Astrocyte (in vitro differentiated cells and primary cell): ENCODE data around the gene CHRNA4. TPM values are rescaled to one million over a fixed set of nuclear protein-coding genes. Genes with fewer than 3 reads are reported as not detected.

Source experiments
- DNase-seq: peaks from one replicate; pipeline ENCODE4 v3.0.0-alpha.2; 2010; ENCODE audit warnings: low read depth
- FAIRE-seq: peaks from 2 replicates; lab custom pipeline; 2011; peaks lifted over from hg19 to GRCh38; lab: Jason Lieb, UNC
- H2AFZ ChIP-seq: 2 replicates; pipeline ENCODE4 v1.6.0; 2012; ENCODE audit warnings: low read depth, low read length, inconsistent platforms
- H3K27ac ChIP-seq: 2 replicates; pipeline ENCODE4 v1.5.1; 2011; ENCODE audit warnings: low read depth, low read length, inconsistent platforms
- H3K27me3 ChIP-seq: 2 replicates; pipeline ENCODE4 v1.6.0; 2011; ENCODE audit warnings: low read length, inconsistent platforms; ENCODE audit not compliant: insufficient read depth
- H3K36me3 ChIP-seq: 2 replicates; pipeline ENCODE4 v1.5.1; 2011; ENCODE audit warnings: low read length, inconsistent platforms; ENCODE audit not compliant: insufficient read depth
- H3K4me1 ChIP-seq: 2 replicates; pipeline ENCODE4 v1.5.1; 2011; ENCODE audit warnings: low read length, inconsistent platforms; ENCODE audit not compliant: insufficient read depth
- H3K4me2 ChIP-seq: 2 replicates; pipeline ENCODE4 v1.6.0; 2012; ENCODE audit warnings: low read length, inconsistent platforms
- H3K4me3 ChIP-seq: 2 replicates; pipeline ENCODE4 v1.5.1; 2011; ENCODE audit warnings: low read depth, mild to moderate bottlenecking, low read length, inconsistent platforms; ENCODE audit not compliant: insufficient read depth
- H3K79me2 ChIP-seq: 2 replicates; pipeline ENCODE4 v1.6.0; 2012; ENCODE audit warnings: mild to moderate bottlenecking, low read length, inconsistent platforms; ENCODE audit not compliant: insufficient read depth
- H3K9ac ChIP-seq: 2 replicates; pipeline ENCODE4 v1.6.0; 2012; ENCODE audit warnings: mild to moderate bottlenecking, low read length, inconsistent platforms
- H3K9me3 ChIP-seq: 2 replicates; pipeline ENCODE4 v1.5.1; 2012; ENCODE audit warnings: low read depth, mild to moderate bottlenecking, low read length, inconsistent platforms; ENCODE audit not compliant: insufficient read depth
- H4K20me1 ChIP-seq: 2 replicates; pipeline ENCODE4 v1.6.0; 2012; ENCODE audit warnings: low read length, inconsistent platforms; ENCODE audit not compliant: insufficient read depth
- H3K27ac Mint-ChIP-seq: one replicate; pipeline ENCODE4 v1.8.0; 2021; ENCODE audit warnings: mild to moderate bottlenecking, mixed read lengths; ENCODE audit not compliant: unreplicated experiment
- H3K27me3 Mint-ChIP-seq: one replicate; pipeline ENCODE4 v1.8.0; 2021; ENCODE audit warnings: low read depth, mixed read lengths; ENCODE audit not compliant: unreplicated experiment
- H3K36me3 Mint-ChIP-seq: one replicate; pipeline ENCODE4 v1.8.0; 2021; ENCODE audit warnings: low read depth, mixed read lengths; ENCODE audit not compliant: unreplicated experiment
- H3K4me1 Mint-ChIP-seq: one replicate; pipeline ENCODE4 v1.8.0; 2021; ENCODE audit warnings: low read depth, mixed read lengths; ENCODE audit not compliant: unreplicated experiment
- H3K4me3 Mint-ChIP-seq: one replicate; pipeline ENCODE4 v1.8.0; 2021; ENCODE audit warnings: mild to moderate bottlenecking, moderate library complexity, mixed read lengths; ENCODE audit not compliant: unreplicated experiment
- H3K9me3 Mint-ChIP-seq: one replicate; pipeline ENCODE4 v1.8.0; 2021; ENCODE audit warnings: mild to moderate bottlenecking, mixed read lengths; ENCODE audit not compliant: unreplicated experiment
- CTCF ChIP-seq: IDR thresholded peaks from 2 replicates; pipeline ENCODE4 v1.5.1; 2011; ENCODE audit warnings: low read depth, mild to moderate bottlenecking, inconsistent platforms, low read length, moderate library complexity; ENCODE audit not compliant: insufficient read depth
- EZH2 ChIP-seq: IDR thresholded peaks from 2 replicates; pipeline ENCODE4 v1.6.1; 2012; ENCODE audit warnings: mild to moderate bottlenecking, low read length, inconsistent platforms; ENCODE audit not compliant: insufficient read depth
- total RNA-seq: library from RNA; stranded (reverse); gene quantifications from 2 replicates; pipeline ENCODE4 v1.2.1, GENCODE V29; 2021

The CHRNA4 gene
- total RNA-seq, 1 donor from 2014 or later = 1.8 TPM

GRCh38 chr20:63305393-63305792, 55.8 kb downstream of the CHRNA4 start:
- peaks cover 3% of the 10 kb centered on the region for H3K9me3 ChIP-seq
- H3K4me1 Mint-ChIP-seq = no peaks in the 10 kb centered on the region
- no peaks in the 10 kb centered on the region for H3K79me2 ChIP-seq
- H3K9me3 Mint-ChIP-seq = no peaks in the 10 kb centered on the region
- DNase-seq (no peak), FAIRE-seq (no peak)
- H3K4me2 ChIP-seq = no peak overlapping the region
- TF ChIP-seq EZH2 (no peak), CTCF (no peak)
- no peak overlapping the region for H3K4me3 ChIP-seq
- no peaks in the 10 kb centered on the region for H3K4me1 ChIP-seq
- no peak overlapping the region for H3K4me3 Mint-ChIP-seq
- H3K27me3 ChIP-seq = peaks cover 8% of the 10 kb centered on the region
- H4K20me1 ChIP-seq = peaks cover 5% of the 10 kb centered on the region
- peaks cover 7% of the 10 kb centered on the region for H3K27me3 Mint-ChIP-seq
- H3K36me3 ChIP-seq = no peaks in the 10 kb centered on the region
- H3K27ac Mint-ChIP-seq = no peak overlapping the region
- no peak overlapping the region for H3K27ac ChIP-seq
- no peak overlapping the region for H2AFZ ChIP-seq
- H3K36me3 Mint-ChIP-seq = peaks cover 4% of the 10 kb centered on the region
- no peak overlapping the region for H3K9ac ChIP-seq

GRCh38 chr20:63303095-63303666, 58.0 kb downstream of the CHRNA4 start:
- Histone ChIP-seq H3K27ac (no peak overlapping the region), H4K20me1 (no peaks in the 10 kb centered on the region), H3K79me2 (no peaks in the 10 kb centered on the region), H3K9ac (no peak overlapping the region), H3K4me2 (no peak overlapping the region), H3K36me3 (no peaks in the 10 kb centered on the region), H3K4me3 (no peak overlapping the region), H3K27me3 (peaks cover 18% of the 10 kb centered on the region), H3K9me3 (peaks cover 3% of the 10 kb centered on the region), H2AFZ (no peak overlapping the region), H3K4me1 (no peaks in the 10 kb centered on the region)
- Mint-ChIP-seq H3K27ac (no peak overlapping the region), H3K36me3 (peaks cover 13% of the 10 kb centered on the region), H3K4me3 (no peak overlapping the region), H3K9me3 (no peaks in the 10 kb centered on the region), H3K4me1 (no peaks in the 10 kb centered on the region), H3K27me3 (peaks cover 17% of the 10 kb centered on the region)
- DNase-seq (no peak), FAIRE-seq (no peak)
- TF ChIP-seq CTCF (no peak), EZH2 (no peak)

GRCh38 chr20:63301671-63302070, 59.5 kb downstream of the CHRNA4 start:
- Histone ChIP-seq H2AFZ (no peak overlapping the region), H3K36me3 (no peaks in the 10 kb centered on the region), H3K27me3 (peaks cover 18% of the 10 kb centered on the region), H3K27ac (no peak overlapping the region), H4K20me1 (no peaks in the 10 kb centered on the region), H3K4me1 (no peaks in the 10 kb centered on the region), H3K9me3 (peaks cover 3% of the 10 kb centered on the region), H3K79me2 (no peaks in the 10 kb centered on the region), H3K9ac (no peak overlapping the region), H3K4me2 (no peak overlapping the region), H3K4me3 (no peak overlapping the region)
- H3K36me3 Mint-ChIP-seq = peaks cover 13% of the 10 kb centered on the region
- TF ChIP-seq EZH2 (no peak), CTCF (no peak)
- H3K27ac Mint-ChIP-seq = no peak overlapping the region
- FAIRE-seq (no peak), DNase-seq (no peak)
- no peak overlapping the region for H3K4me3 Mint-ChIP-seq
- no peaks in the 10 kb centered on the region for H3K9me3 Mint-ChIP-seq
- no peaks in the 10 kb centered on the region for H3K4me1 Mint-ChIP-seq
- peaks cover 17% of the 10 kb centered on the region for H3K27me3 Mint-ChIP-seq
